ENCODE measurements around the gene MYLK3. TPM values are rescaled to one million over a fixed set of nuclear protein-coding genes. Genes with fewer than 3 reads are reported as not detected.

Gene MYLK3
- total RNA-seq, 2 experiments from 2014 or later: 0.97 to 2.3 TPM

GRCh38 chr16:46715769-46716305 lies 32.3 kb downstream of the MYLK3 start:
- H2AFZ ChIP-seq (ENCODE audit: low read length): no peak overlapping the region
- no peaks in the 10 kb centered on the region for H3K9me2 ChIP-seq (ENCODE audit: insufficient read depth, low read length)
- no peaks in the 10 kb centered on the region for H3K36me3 ChIP-seq (ENCODE audit: insufficient read depth, low read length)
- ChIA-PET CTCF (ENCODE audit: unreplicated experiment) (no interaction called here), POLR2A (no interaction called here)
- H3K4me3 ChIP-seq (ENCODE audit: low read depth, low read length, poor library complexity, severe bottlenecking): no peak overlapping the region
- H3K4me2 ChIP-seq (ENCODE audit: low read length): no peak overlapping the region
- intact Hi-C loops (cut with micrococcal nuclease; ENCODE audit: unreplicated experiment): no loop called here
- no peak overlapping the region for H3K27ac ChIP-seq (ENCODE audit: low read depth, low read length, poor library complexity, severe bottlenecking)
- no peak for DNase-seq (ENCODE audit: low spot score)
- peaks cover 5% of the 10 kb centered on the region for H3K4me1 ChIP-seq (ENCODE audit: insufficient read depth, low read length, poor library complexity, severe bottlenecking)
- H4K20me1 ChIP-seq (ENCODE audit: insufficient read depth, low read length): no peaks in the 10 kb centered on the region
- TF ChIP-seq EZH2phosphoT487 (IDR thresholded peaks at IDR 0.05; ENCODE audit: borderline replicate concordance, low read depth, low read length) (no peak), CTCF (conservative IDR thresholded peaks at IDR 0.05; ENCODE audit: low read length) (no peak)
- no peaks in the 10 kb centered on the region for H3K79me2 ChIP-seq (ENCODE audit: insufficient read depth, low read depth, low read length)
- no TSS peak for BruUV-seq (replicated peaks)
- no peaks in the 10 kb centered on the region for H3K9me3 ChIP-seq (ENCODE audit: low read length)

- TF ChIP-seq EZH2phosphoT487 (IDR thresholded peaks at IDR 0.05; ENCODE audit: borderline replicate concordance, low read depth, low read length) (no peak), CTCF (conservative IDR thresholded peaks at IDR 0.05; ENCODE audit: low read length) (no peak)
- Histone ChIP-seq H3K9me2 (ENCODE audit: insufficient read depth, low read length) (no peaks in the 10 kb centered on the region), H4K20me1 (ENCODE audit: insufficient read depth, low read length) (no peaks in the 10 kb centered on the region), H3K4me1 (ENCODE audit: insufficient read depth, low read length, poor library complexity, severe bottlenecking) (peaks cover 5% of the 10 kb centered on the region), H3K79me2 (ENCODE audit: insufficient read depth, low read depth, low read length) (no peaks in the 10 kb centered on the region), H3K4me3 (ENCODE audit: low read depth, low read length, poor library complexity, severe bottlenecking) (no peak overlapping the region), H2AFZ (ENCODE audit: low read length) (no peak overlapping the region), H3K9me3 (ENCODE audit: low read length) (no peaks in the 10 kb centered on the region), H3K36me3 (ENCODE audit: insufficient read depth, low read length) (no peaks in the 10 kb centered on the region), H3K4me2 (ENCODE audit: low read length) (no peak overlapping the region), H3K27ac (ENCODE audit: low read depth, low read length, poor library complexity, severe bottlenecking) (no peak overlapping the region)
- ChIA-PET POLR2A (interaction anchor here (0.6 kb wide), 1 partner anchor 8 kb away, joined by 3 read pairs; no protein-coding TSS in a partner anchor), CTCF (ENCODE audit: unreplicated experiment) (no interaction called here)
- no TSS peak for BruUV-seq (replicated peaks)
- no peak for DNase-seq (ENCODE audit: low spot score)
- intact Hi-C loops (cut with micrococcal nuclease; ENCODE audit: unreplicated experiment): no loop called here
These were observed 33.1 kb downstream of the MYLK3 start for GRCh38 chr16:46714797-46715591.

GRCh38 chr16:46713634-46714033 lies 34.5 kb downstream of the MYLK3 start:
- peaks cover 5% of the 10 kb centered on the region for H3K4me1 ChIP-seq (ENCODE audit: insufficient read depth, low read length, poor library complexity, severe bottlenecking)
- H3K27ac ChIP-seq (ENCODE audit: low read depth, low read length, poor library complexity, severe bottlenecking): no peak overlapping the region
- ChIA-PET POLR2A (no interaction called here), CTCF (ENCODE audit: unreplicated experiment) (no interaction called here)
- intact Hi-C loops (cut with micrococcal nuclease; ENCODE audit: unreplicated experiment): no loop called here
- no peaks in the 10 kb centered on the region for H3K36me3 ChIP-seq (ENCODE audit: insufficient read depth, low read length)
- no peaks in the 10 kb centered on the region for H3K79me2 ChIP-seq (ENCODE audit: insufficient read depth, low read depth, low read length)
- no peak overlapping the region for H2AFZ ChIP-seq (ENCODE audit: low read length)
- no peak overlapping the region for H3K4me2 ChIP-seq (ENCODE audit: low read length)
- no peaks in the 10 kb centered on the region for H3K9me2 ChIP-seq (ENCODE audit: insufficient read depth, low read length)
- no peaks in the 10 kb centered on the region for H4K20me1 ChIP-seq (ENCODE audit: insufficient read depth, low read length)
- no peak for TF ChIP-seq CTCF (conservative IDR thresholded peaks at IDR 0.05; ENCODE audit: low read length)
- TF ChIP-seq EZH2phosphoT487 (IDR thresholded peaks at IDR 0.05; ENCODE audit: borderline replicate concordance, low read depth, low read length): no peak
- no peak for DNase-seq (ENCODE audit: low spot score)
- no peaks in the 10 kb centered on the region for H3K9me3 ChIP-seq (ENCODE audit: low read length)
- no peak overlapping the region for H3K4me3 ChIP-seq (ENCODE audit: low read depth, low read length, poor library complexity, severe bottlenecking)
- no TSS peak for BruUV-seq (replicated peaks)
